H1 (cell line): ENCODE measurements around the gene PGM1. TPM values are rescaled to one million over a fixed set of nuclear protein-coding genes. Genes with fewer than 3 reads are reported as not detected.

Source experiments
- CTCF ChIA-PET: fragments of 300-600 bp; sonication (Branson Sonifier 250); formaldehyde crosslinking; loops from one replicate; lab custom pipeline; 2021; ENCODE audit not compliant: partially characterized antibody; lab: Charles Lee
- POLR2A ChIA-PET: fragments of 300-600 bp; sonication (Branson Sonifier 250); formaldehyde crosslinking; loops from one replicate; lab custom pipeline; 2021; ENCODE audit warnings: inconsistent platforms; ENCODE audit not compliant: partially characterized antibody; lab: Charles Lee
- DNase-seq, 2 experiments: peaks; one replicate each; pipeline versions ENCODE4 v3.0.0 to v3.0.0-alpha.2; 2010 to 2022; ENCODE audit warnings: low spot score in 2 of 2, low read depth in 1 of 2, mixed read lengths in 1 of 2
- FAIRE-seq: peaks from 2 replicates; lab custom pipeline; 2011; peaks lifted over from hg19 to GRCh38; lab: Jason Lieb, UNC
- H2AFZ ChIP-seq: 2 replicates; pipeline ENCODE4 v1.8.1; 2012; ENCODE audit warnings: low read length, inconsistent platforms
- H2AK5ac ChIP-seq: 2 replicates; pipeline ENCODE4 v1.6.1; 2013; ENCODE audit warnings: low read depth, low read length
- H2BK120ac ChIP-seq: replicated peaks from 2 replicates; pipeline ENCODE3; 2013; ENCODE audit warnings: low read depth, low read length, inconsistent platforms
- H2BK12ac ChIP-seq: 2 replicates; pipeline ENCODE4 v1.6.1; 2013; ENCODE audit warnings: low read depth, low read length
- H2BK15ac ChIP-seq: 2 replicates; pipeline ENCODE4 v1.6.1; 2013; ENCODE audit warnings: low read length
- H2BK20ac ChIP-seq: 2 replicates; pipeline ENCODE4 v1.6.1; 2013; ENCODE audit warnings: low read length
- H2BK5ac ChIP-seq: 2 replicates; pipeline ENCODE4 v1.6.1; 2013; ENCODE audit warnings: low read depth, low read length
- H3K14ac ChIP-seq: 2 replicates; pipeline ENCODE4 v1.6.1; 2013; ENCODE audit warnings: inconsistent platforms; ENCODE audit not compliant: insufficient read length
- H3K18ac ChIP-seq: 2 replicates; pipeline ENCODE4 v1.6.1; 2013; ENCODE audit warnings: low read length; ENCODE audit errors: extremely low read depth
- H3K23ac ChIP-seq: 2 replicates; pipeline ENCODE4 v1.6.1; 2013; ENCODE audit warnings: inconsistent platforms; ENCODE audit not compliant: insufficient read length
- H3K23me2 ChIP-seq: 2 replicates; pipeline ENCODE4 v1.6.1; 2013; ENCODE audit warnings: low read depth, low read length
- H3K27ac ChIP-seq: 2 replicates; pipeline ENCODE4 v1.6.1; 2011; ENCODE audit warnings: low read depth, low read length, inconsistent platforms
- H3K27me3 ChIP-seq, 4 experiments: replicated peaks in 1 of 4; 1 replicate in 1 of 4; 2 replicates in 3 of 4; pipeline versions ENCODE4 v1.6.1 to v1.8.1; 2011 to 2013; ENCODE audit warnings: low read length in 3 of 4, mild to moderate bottlenecking in 3 of 4, inconsistent platforms in 2 of 4, mixed read lengths in 2 of 4, moderate library complexity in 1 of 4; ENCODE audit not compliant: control insufficient read depth in 3 of 4, insufficient read depth in 3 of 4; ENCODE audit errors: extremely low read depth in 1 of 4
- H3K36me3 ChIP-seq, 4 experiments: 2 replicates each; pipeline versions ENCODE4 v1.6.1 to v1.8.1; 2011 to 2013; ENCODE audit warnings: mild to moderate bottlenecking in 4 of 4, low read length in 3 of 4, moderate library complexity in 2 of 4, control low read depth in 1 of 4, inconsistent platforms in 1 of 4; ENCODE audit not compliant: insufficient read depth in 4 of 4, control insufficient read depth in 2 of 4
- H3K4ac ChIP-seq: replicated peaks from 2 replicates; pipeline ENCODE3; 2013; ENCODE audit warnings: low read length, low read depth, mixed read lengths, inconsistent platforms; ENCODE audit not compliant: insufficient read length
- H3K4me1 ChIP-seq, 4 experiments: replicated peaks in 1 of 4; 1 replicate in 1 of 4; 2 replicates in 3 of 4; pipeline versions ENCODE4 v1.6.1 to v1.8.1; 2011 to 2013; ENCODE audit warnings: low read length in 3 of 4, inconsistent platforms in 2 of 4, mixed read lengths in 1 of 4; ENCODE audit not compliant: insufficient read depth in 4 of 4, control insufficient read depth in 3 of 4
- H3K4me2 ChIP-seq, 2 experiments: 2 replicates each; pipeline versions ENCODE4 v1.6.1 to v1.8.1; 2011 to 2013; ENCODE audit warnings: low read depth in 2 of 2, low read length in 2 of 2, control low read depth in 1 of 2, inconsistent platforms in 1 of 2, mild to moderate bottlenecking in 1 of 2; ENCODE audit not compliant: insufficient read depth in 1 of 2
- H3K4me3 ChIP-seq, 4 experiments: fragments of 200-600, 300-600 bp in 1 of 4; sonication (generic), shearing (Covaris generic), sonication (Bioruptor Twin) in 1 of 4; 2 replicates each; pipeline versions ENCODE4 v1.5.1 to v1.8.1; 2011 to 2016; ENCODE audit warnings: low read length in 4 of 4, low read depth in 3 of 4, control low read depth in 2 of 4, inconsistent platforms in 2 of 4, mild to moderate bottlenecking in 2 of 4, mixed read lengths in 1 of 4, moderate library complexity in 1 of 4; ENCODE audit not compliant: insufficient read depth in 2 of 4; ENCODE audit errors: extremely low read depth in 1 of 4
- H3K56ac ChIP-seq: replicated peaks from 2 replicates; pipeline ENCODE3; 2013; ENCODE audit warnings: low read depth, mild to moderate bottlenecking, mixed read lengths, low read length, inconsistent platforms; ENCODE audit not compliant: insufficient read length
- H3K79me1 ChIP-seq: 2 replicates; pipeline ENCODE4 v1.6.1; 2013; ENCODE audit warnings: low read depth, low read length, control low read depth
- H3K79me2 ChIP-seq, 2 experiments: 2 replicates each; pipeline versions ENCODE4 v1.6.1 to v1.8.1; 2012 to 2013; ENCODE audit warnings: low read length in 2 of 2, mild to moderate bottlenecking in 2 of 2, inconsistent platforms in 1 of 2; ENCODE audit not compliant: insufficient read depth in 2 of 2, control insufficient read depth in 1 of 2
- H3K9ac ChIP-seq, 4 experiments: replicated peaks in 1 of 4; 1 replicate in 1 of 4; 2 replicates in 3 of 4; pipeline versions ENCODE4 v1.6.1 to v1.8.1; 2011 to 2013; ENCODE audit warnings: low read depth in 3 of 4, low read length in 3 of 4, control low read depth in 2 of 4, mild to moderate bottlenecking in 2 of 4, moderate library complexity in 2 of 4, inconsistent platforms in 1 of 4; ENCODE audit errors: extremely low read depth in 1 of 4
- H3K9me3 ChIP-seq, 2 experiments: 2 replicates each; pipeline versions ENCODE4 v1.6.1 to v1.8.1; 2012 to 2013; ENCODE audit warnings: mild to moderate bottlenecking in 2 of 2, moderate library complexity in 2 of 2, control low read depth in 1 of 2, inconsistent platforms in 1 of 2, low read depth in 1 of 2, low read length in 1 of 2, mixed read lengths in 1 of 2; ENCODE audit not compliant: insufficient read depth in 2 of 2
- H4K20me1 ChIP-seq, 2 experiments: replicated peaks in 1 of 2; 2 replicates each; pipeline versions ENCODE3 to v1.8.1; 2011 to 2013; ENCODE audit warnings: inconsistent platforms in 2 of 2, low read length in 2 of 2, mild to moderate bottlenecking in 1 of 2; ENCODE audit not compliant: insufficient read depth in 2 of 2, control insufficient read depth in 1 of 2
- H4K5ac ChIP-seq: 2 replicates; pipeline ENCODE4 v1.6.1; 2013; ENCODE audit warnings: low read length, low read depth, mixed read lengths, inconsistent platforms; ENCODE audit not compliant: insufficient read length
- H4K8ac ChIP-seq: 2 replicates; pipeline ENCODE4 v1.8.0; 2013; ENCODE audit warnings: mild to moderate bottlenecking, moderate library complexity, low read length, inconsistent platforms; ENCODE audit not compliant: insufficient read depth; ENCODE audit errors: extremely low read depth
- H4K91ac ChIP-seq: replicated peaks from 2 replicates; pipeline ENCODE3; 2013; ENCODE audit warnings: low read length, mixed read lengths, inconsistent platforms; ENCODE audit not compliant: insufficient read length
- HDAC2 ChIP-seq, 2 experiments: fragments of 300-600 bp in 1 of 2; sonication (generic) in 1 of 2; IDR thresholded peaks; 2 replicates each; pipeline ENCODE4 v1.6.1; 2011 to 2012; ENCODE audit warnings: low read depth in 2 of 2, low read length in 2 of 2, mild to moderate bottlenecking in 2 of 2, moderate library complexity in 2 of 2, borderline replicate concordance in 1 of 2, inconsistent platforms in 1 of 2
- WGBS, 2 experiments: shearing (Covaris generic) in 1 of 2; methylation state at CpG; one replicate each; pipeline versions ENCODE4 v1.1.6 to v1.1.7; 2013 to 2015; ENCODE audit warnings: low lambda C conversion rate in 2 of 2, mixed read lengths in 2 of 2, inconsistent platforms in 1 of 2, low coverage in 1 of 2, missing lambda C conversion rate in 1 of 2; ENCODE audit not compliant: insufficient replicate concordance in 2 of 2, insufficient coverage in 1 of 2, insufficient read length in 1 of 2; ENCODE audit errors: extremely low coverage in 1 of 2, missing lambda C conversion rate in 1 of 2; 5-methylcytosine and 5-hydroxymethylcytosine counted together
- polyA plus RNA-seq, 7 experiments: library from polyadenylated mRNA; depleted of rRNA in 3 of 7; stranded (reverse) in 5 of 7; unstranded in 2 of 7; fragments of >200 nt in 5 of 7; fragments of 200-250 nt in 2 of 7; gene quantifications; 1 replicate in 5 of 7; 2 replicates in 1 of 7; 4 replicates in 1 of 7; pipeline versions ENCODE4 v1.2.1 to v1.2.3, GENCODE V29; 2011 to 2013; ENCODE audit warnings: missing spikeins in 2 of 7, mixed read lengths in 2 of 7
- total RNA-seq: library from RNA; stranded (reverse); fragmentation: NEBNext Ultra II Directional; extraction: Animal tissue kit (Norgen Biotek cat#: 25700); gene quantifications from 2 replicates; pipeline ENCODE4 v1.2.1, GENCODE V29; 2021

PGM1 gene
- total and polyA plus RNA-seq, 2 of the 8 experiments (the other 6 are each of a cell fraction or from before 2014, with no cell fraction given), result 33.0 to 65.4 TPM

- Histone ChIP-seq H3K56ac (no peak overlapping the region), H3K4me2 (no peak overlapping the region), H2BK15ac (no peak overlapping the region), H2BK5ac (no peak overlapping the region), H4K5ac (no peak overlapping the region), H3K9me3 (no peaks in the 10 kb centered on the region), H3K4me3 (no peak overlapping the region), H3K18ac (no peak overlapping the region), H3K79me1 (no peaks in the 10 kb centered on the region), H3K4ac (no peak overlapping the region), H3K27ac (no peak overlapping the region), H4K91ac (no peak overlapping the region), H3K4me1 (peaks cover 0 to 9% (median 3%) of the 10 kb centered on the region in 4 experiments; a peak in 4 of 7 replicates), H3K9ac (no peak overlapping the region), H4K8ac (no peak overlapping the region), H3K23me2 (no peaks in the 10 kb centered on the region; the same call in 1 of the 2 replicates), H2BK20ac (no peak overlapping the region), H2AK5ac (no peak overlapping the region), H2AFZ (no peak overlapping the region), H3K23ac (no peak overlapping the region), H3K79me2 (no peaks in the 10 kb centered on the region), H3K27me3 (no peaks in the 10 kb centered on the region), H3K14ac (no peak overlapping the region), H3K36me3 (no peaks in the 10 kb centered on the region; a peak in 1 of 8 replicates), H2BK120ac (no peak overlapping the region), H2BK12ac (no peak overlapping the region), H4K20me1 (no peaks in the 10 kb centered on the region)
- FAIRE-seq (no peak), DNase-seq (no peak)
- TF ChIP-seq HDAC2 (IDR thresholded peaks at IDR 0.05; ENCODE audit: borderline replicate concordance in 1 of 2, low read depth in 2 of 2, low read length in 2 of 2), result no peak
- CTCF ChIA-PET, result interaction anchor here (1.3 to 4.5 kb wide), 2 partner anchors 14 to 23 kb away, joined by 4 to 26 read pairs; no protein-coding TSS in a partner anchor
- 86% methylated on average over 6 of the region's 6 CpGs; no CpG with 5 or more reads in 1 of the 2 experiments for WGBS, 2 experiments
- POLR2A ChIA-PET, result no interaction called here
Measured at GRCh38 chr1:63705078-63705477, 111.9 kb downstream of the PGM1 start.
